Neuronal stem cell (in vitro differentiated cells): ENCODE measurements around the gene PSME4.
A peak's percentile ranks its signal among the peaks of the same experiment; 100 is the strongest.
"Not testable (repeated sequence)": the region's sequence is repeated elsewhere in the genome, so short reads cannot be mapped to it uniquely, and the experiment has no call there.

Experiments
- DNase-seq: peaks from one replicate; pipeline ENCODE4 v3.0.0-alpha.2; 2013; ENCODE audit warnings: low spot score
- H2AFZ ChIP-seq: one replicate; pipeline ENCODE4 v1.6.1; 2013; ENCODE audit warnings: mild to moderate bottlenecking, low read length, inconsistent platforms
- H2AK5ac ChIP-seq: 2 replicates; pipeline ENCODE4 v1.6.1; 2013; ENCODE audit warnings: low read depth, mild to moderate bottlenecking, inconsistent platforms, low read length, moderate library complexity, mixed read lengths
- H2BK120ac ChIP-seq: 2 replicates; pipeline ENCODE4 v1.6.1; 2013; ENCODE audit warnings: low read depth, mild to moderate bottlenecking, inconsistent platforms, low read length, moderate library complexity, mixed read lengths
- H2BK12ac ChIP-seq: one replicate; pipeline ENCODE4 v1.6.1; 2013; ENCODE audit warnings: low read length, inconsistent platforms
- H2BK15ac ChIP-seq: 2 replicates; pipeline ENCODE4 v1.6.1; 2013; ENCODE audit warnings: mild to moderate bottlenecking, low read length, inconsistent platforms, mixed read lengths
- H2BK5ac ChIP-seq: one replicate; pipeline ENCODE4 v1.6.1; 2013; ENCODE audit warnings: inconsistent platforms, mild to moderate bottlenecking, low read length, moderate library complexity
- H3K14ac ChIP-seq: one replicate; pipeline ENCODE4 v1.6.1; 2013; ENCODE audit warnings: low read length, inconsistent platforms
- H3K18ac ChIP-seq: 2 replicates; pipeline ENCODE4 v1.6.1; 2013; ENCODE audit warnings: low read length, inconsistent platforms
- H3K23ac ChIP-seq: 2 replicates; pipeline ENCODE4 v1.6.1; 2013; ENCODE audit warnings: low read depth, mild to moderate bottlenecking, mixed read lengths, low read length, inconsistent platforms; ENCODE audit not compliant: poor library complexity
- H3K27ac ChIP-seq: replicated peaks from 3 replicates; pipeline ENCODE4 v1.5.1; 2013; ENCODE audit warnings: low read length, inconsistent platforms
- H3K27me3 ChIP-seq, 3 experiments: 2 replicates each; pipeline ENCODE4 v1.6.1; 2013; ENCODE audit warnings: low read length in 3 of 3, mild to moderate bottlenecking in 2 of 3, inconsistent platforms in 1 of 3, low read depth in 1 of 3, mixed read lengths in 1 of 3, moderate library complexity in 1 of 3; ENCODE audit not compliant: control insufficient read depth in 3 of 3, insufficient read depth in 3 of 3
- H3K36me3 ChIP-seq, 2 donors: replicated peaks in 1 of 2; 2 replicates each; pipeline ENCODE4 v1.6.1; 2013; ENCODE audit warnings: low read length in 2 of 2; ENCODE audit not compliant: control insufficient read depth in 2 of 2, insufficient read depth in 2 of 2
- H3K4ac ChIP-seq: 2 replicates; pipeline ENCODE4 v1.6.1; 2013; ENCODE audit warnings: inconsistent platforms, mild to moderate bottlenecking, low read length, moderate library complexity
- H3K4me1 ChIP-seq, 2 donors: 1 replicate in 1 of 2; 2 replicates in 1 of 2; pipeline ENCODE4 v1.6.1; 2013; ENCODE audit warnings: low read length in 2 of 2, low read depth in 1 of 2; ENCODE audit not compliant: control insufficient read depth in 2 of 2, insufficient read depth in 1 of 2
- H3K4me2 ChIP-seq: one replicate; pipeline ENCODE4 v1.6.1; 2013; ENCODE audit warnings: mild to moderate bottlenecking, low read length, inconsistent platforms; ENCODE audit not compliant: insufficient read depth, poor library complexity, severe bottlenecking
- H3K4me3 ChIP-seq, 2 donors: 2 replicates each; pipeline ENCODE4 v1.5.1; 2013; ENCODE audit warnings: low read length in 2 of 2, mild to moderate bottlenecking in 2 of 2, inconsistent platforms in 1 of 2, moderate library complexity in 1 of 2
- H3K79me1 ChIP-seq: one replicate; pipeline ENCODE4 v1.6.1; 2013; ENCODE audit warnings: low read depth, mild to moderate bottlenecking, inconsistent platforms, low read length, moderate library complexity
- H3K9ac ChIP-seq: one replicate; pipeline ENCODE4 v1.6.1; 2013; ENCODE audit warnings: mild to moderate bottlenecking, low read depth, low read length, inconsistent platforms; ENCODE audit not compliant: poor library complexity
- H3K9me3 ChIP-seq, 2 donors: replicated peaks in 1 of 2; 2 replicates each; pipeline versions ENCODE3 to v1.6.1; 2013; ENCODE audit warnings: low read length in 2 of 2, mild to moderate bottlenecking in 2 of 2, inconsistent platforms in 1 of 2, low read depth in 1 of 2, mixed read lengths in 1 of 2, moderate library complexity in 1 of 2; ENCODE audit not compliant: control insufficient read depth in 2 of 2, insufficient read depth in 1 of 2
- H4K8ac ChIP-seq: one replicate; pipeline ENCODE4 v1.6.1; 2013; ENCODE audit warnings: low read depth, mild to moderate bottlenecking, inconsistent platforms, low read length, moderate library complexity
- H4K91ac ChIP-seq: one replicate; pipeline ENCODE4 v1.6.1; 2013; ENCODE audit warnings: low read length, low read depth, mild to moderate bottlenecking, inconsistent platforms; ENCODE audit not compliant: poor library complexity
- WGBS, 2 donors: extraction: QIAGEN DNeasy Blood & Tissue Kit; methylation state at CpG; one replicate each; pipeline ENCODE4 v1.1.7; 2013; ENCODE audit warnings: missing lambda C conversion rate in 2 of 2, mixed read lengths in 1 of 2; ENCODE audit not compliant: insufficient read length in 2 of 2, insufficient replicate concordance in 1 of 2; ENCODE audit errors: extremely low coverage in 2 of 2; 5-methylcytosine and 5-hydroxymethylcytosine counted together

PSME4 gene

GRCh38 chr2:53829980-53830290 is 140.9 kb downstream of the PSME4 start:
- not testable (repeated sequence) for H3K27me3 ChIP-seq, H2BK120ac ChIP-seq, H3K4me3 ChIP-seq, H3K36me3 ChIP-seq, H3K23ac ChIP-seq, H3K14ac ChIP-seq, H2BK5ac ChIP-seq, H3K9me3 ChIP-seq, H3K4me2 ChIP-seq, DNase-seq, H3K79me1 ChIP-seq, H3K9ac ChIP-seq, H2AFZ ChIP-seq, H3K27ac ChIP-seq, H3K18ac ChIP-seq, H3K4ac ChIP-seq, H4K8ac ChIP-seq, H2BK12ac ChIP-seq, H4K91ac ChIP-seq, H2AK5ac ChIP-seq
- peak overlapping the region; percentile 64 for H2BK15ac ChIP-seq
- no CpG with 5 or more reads among the region's 4 CpGs for WGBS, 2 donors
- peaks cover 9 to 12% of the 10 kb centered on the region in 2 donors for H3K4me1 ChIP-seq

GRCh38 chr2:53829273-53829979 is 141.4 kb downstream of the PSME4 start:
- no peak overlapping the region for H2AFZ ChIP-seq
- H2BK12ac ChIP-seq: no peak overlapping the region
- no peaks in the 10 kb centered on the region for H3K9me3 ChIP-seq
- no peaks in the 10 kb centered on the region for H3K79me1 ChIP-seq
- H4K91ac ChIP-seq: no peak overlapping the region
- peaks cover 9 to 12% of the 10 kb centered on the region in 2 donors for H3K4me1 ChIP-seq
- no peak overlapping the region for H2BK5ac ChIP-seq
- H3K14ac ChIP-seq: no peak overlapping the region
- H3K27ac ChIP-seq: no peak overlapping the region
- H3K23ac ChIP-seq: no peak overlapping the region
- no peak overlapping the region for H3K9ac ChIP-seq
- no peak for DNase-seq
- no peaks in the 10 kb centered on the region for H3K27me3 ChIP-seq
- no peak overlapping the region for H3K4ac ChIP-seq
- no peak overlapping the region for H3K18ac ChIP-seq
- no peak overlapping the region for H2AK5ac ChIP-seq
- H3K4me2 ChIP-seq: no peak overlapping the region
- no peaks in the 10 kb centered on the region for H3K36me3 ChIP-seq
- no peak overlapping the region for H4K8ac ChIP-seq
- H2BK15ac ChIP-seq: peak overlapping the region; percentile 64
- H3K4me3 ChIP-seq: no peak overlapping the region
- 100% methylated on average over 2 of the region's 11 CpGs; no CpG with 5 or more reads in 1 of the 2 donors for WGBS, 2 donors
- H2BK120ac ChIP-seq: no peak overlapping the region

GRCh38 chr2:53828331-53828730 is 142.5 kb downstream of the PSME4 start:
- Histone ChIP-seq H3K9ac (no peak overlapping the region), H2BK12ac (no peak overlapping the region), H3K4me3 (no peak overlapping the region), H3K23ac (no peak overlapping the region), H3K18ac (no peak overlapping the region), H3K14ac (no peak overlapping the region), H3K4ac (no peak overlapping the region), H4K91ac (no peak overlapping the region), H3K27me3 (no peaks in the 10 kb centered on the region), H3K27ac (peak overlapping the region; percentile 37), H2BK5ac (no peak overlapping the region), H2BK15ac (no peak overlapping the region), H3K36me3 (no peaks in the 10 kb centered on the region), H2AK5ac (no peak overlapping the region), H3K9me3 (no peaks in the 10 kb centered on the region), H3K4me1 (peaks cover 9 to 12% of the 10 kb centered on the region in 2 donors), H3K79me1 (no peaks in the 10 kb centered on the region), H2BK120ac (no peak overlapping the region), H4K8ac (no peak overlapping the region), H3K4me2 (no peak overlapping the region), H2AFZ (no peak overlapping the region)
- WGBS, 2 donors: no CpG with 5 or more reads among the region's 4 CpGs
- no peak for DNase-seq

GRCh38 chr2:53827398-53828175 is 143.2 kb downstream of the PSME4 start:
- peak; percentile 4 for DNase-seq

More at GRCh38 chr2:53827398-53828175, 143.2 kb downstream of the PSME4 start:
- no peaks in the 10 kb centered on the region for H3K9me3 ChIP-seq
- no peak overlapping the region for H3K4ac ChIP-seq
- H4K8ac ChIP-seq: no peak overlapping the region
- H4K91ac ChIP-seq: no peak overlapping the region
- no peak overlapping the region for H3K18ac ChIP-seq
- no peak overlapping the region for H2BK12ac ChIP-seq
- no peak overlapping the region for H3K4me2 ChIP-seq
- no peaks in the 10 kb centered on the region for H3K27me3 ChIP-seq
- H2BK15ac ChIP-seq: no peak overlapping the region
- H2AK5ac ChIP-seq: no peak overlapping the region
- no peak overlapping the region for H2BK5ac ChIP-seq
- H3K23ac ChIP-seq: no peak overlapping the region
- no CpG with 5 or more reads among the region's 3 CpGs for WGBS, 2 donors
- H2AFZ ChIP-seq: no peak overlapping the region
- H3K9ac ChIP-seq: no peak overlapping the region
- H2BK120ac ChIP-seq: no peak overlapping the region
- peaks cover 9 to 12% of the 10 kb centered on the region in 2 donors for H3K4me1 ChIP-seq
- no peak overlapping the region for H3K14ac ChIP-seq
- H3K27ac ChIP-seq: peak overlapping the region; percentile 49
- H3K36me3 ChIP-seq: no peaks in the 10 kb centered on the region
- H3K4me3 ChIP-seq: no peak overlapping the region
- H3K79me1 ChIP-seq: no peaks in the 10 kb centered on the region
